Measurements from ENCODE around the gene KCNMA1. TPM values are rescaled to one million over a fixed set of nuclear protein-coding genes. Genes with fewer than 3 reads are reported as not detected.

The KCNMA1 gene
- total RNA-seq, 2 donors from 2014 or later, result 29.1 to 37.9 TPM

DNA sequence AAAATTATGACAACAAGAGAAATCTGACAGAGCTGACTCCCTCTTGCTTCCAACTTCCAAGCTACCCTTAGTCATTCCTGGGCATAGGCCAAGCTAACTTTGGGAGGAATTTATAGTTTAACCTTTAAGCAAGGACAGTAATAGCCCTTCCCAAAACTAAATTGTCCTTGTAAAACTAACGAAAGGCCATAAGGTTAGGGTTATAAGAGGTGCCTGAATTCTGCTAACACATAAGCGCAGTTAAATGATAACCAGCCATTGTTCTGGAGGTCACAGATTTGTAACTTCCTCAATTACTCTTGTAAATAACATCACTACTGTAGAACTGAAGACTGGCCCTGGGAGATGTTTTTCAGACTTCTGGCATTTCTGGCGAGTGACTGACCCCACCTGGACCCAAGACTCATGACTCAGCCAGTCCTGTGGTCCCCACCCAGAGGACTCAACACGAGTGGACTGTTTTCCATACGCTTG, 481.2 kb downstream of the KCNMA1 start:
- Histone ChIP-seq H3K4me1 (replicated peaks) (no peaks in the 10 kb centered on the region), H3K27me3 (replicated peaks; ENCODE audit: insufficient read depth) (no peaks in the 10 kb centered on the region), H3K9me3 (no peaks in the 10 kb centered on the region), H3K27ac (no peak overlapping the region), H3K4me3 (no peak overlapping the region), H3K36me3 (no peaks in the 10 kb centered on the region)
- TF ChIP-seq, protein P1, sequence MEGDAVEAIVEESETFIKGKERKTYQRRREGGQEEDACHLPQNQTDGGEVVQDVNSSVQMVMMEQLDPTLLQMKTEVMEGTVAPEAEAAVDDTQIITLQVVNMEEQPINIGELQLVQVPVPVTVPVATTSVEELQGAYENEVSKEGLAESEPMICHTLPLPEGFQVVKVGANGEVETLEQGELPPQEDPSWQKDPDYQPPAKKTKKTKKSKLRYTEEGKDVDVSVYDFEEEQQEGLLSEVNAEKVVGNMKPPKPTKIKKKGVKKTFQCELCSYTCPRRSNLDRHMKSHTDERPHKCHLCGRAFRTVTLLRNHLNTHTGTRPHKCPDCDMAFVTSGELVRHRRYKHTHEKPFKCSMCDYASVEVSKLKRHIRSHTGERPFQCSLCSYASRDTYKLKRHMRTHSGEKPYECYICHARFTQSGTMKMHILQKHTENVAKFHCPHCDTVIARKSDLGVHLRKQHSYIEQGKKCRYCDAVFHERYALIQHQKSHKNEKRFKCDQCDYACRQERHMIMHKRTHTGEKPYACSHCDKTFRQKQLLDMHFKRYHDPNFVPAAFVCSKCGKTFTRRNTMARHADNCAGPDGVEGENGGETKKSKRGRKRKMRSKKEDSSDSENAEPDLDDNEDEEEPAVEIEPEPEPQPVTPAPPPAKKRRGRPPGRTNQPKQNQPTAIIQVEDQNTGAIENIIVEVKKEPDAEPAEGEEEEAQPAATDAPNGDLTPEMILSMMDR (IDR thresholded peaks at IDR 0.05), result no peak
- TF ChIP-seq POLR2AphosphoS5 (IDR thresholded peaks at IDR 0.05) (no peak), POLR2A (IDR thresholded peaks at IDR 0.05) (no peak)
- no peak for DNase-seq (ENCODE audit: low spot score)
- intact Hi-C loops (cut with DNase I), result no loop called here
- WGBS, result 59% methylated on average over 5 of the region's 5 CpGs

DNA sequence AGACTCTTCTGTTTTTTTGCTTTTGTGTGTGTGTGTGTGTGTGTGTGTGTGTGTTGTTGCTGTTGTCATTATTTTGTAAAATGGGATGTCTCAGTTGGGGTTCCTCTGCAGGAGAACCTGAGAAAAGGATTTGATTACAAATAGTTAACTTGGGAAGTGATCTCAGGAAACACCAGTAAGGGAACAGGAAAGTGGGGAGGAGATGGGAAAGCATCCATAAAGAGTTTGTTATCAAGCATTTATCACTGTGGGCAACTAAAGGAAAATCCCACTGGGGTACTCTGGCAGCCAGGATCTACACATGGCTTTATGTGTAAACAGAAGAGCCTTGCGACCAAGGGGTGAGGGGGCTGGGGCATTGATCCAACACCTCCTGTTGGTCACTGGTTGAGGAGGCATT, 485.4 kb downstream of the KCNMA1 start:
- WGBS, result 95% methylated on average over 1 of the region's 1 CpG
- intact Hi-C loops (cut with DNase I), result no loop called here
- TF ChIP-seq, protein P1 (IDR thresholded peaks at IDR 0.05), result no peak
- TF ChIP-seq POLR2AphosphoS5 (IDR thresholded peaks at IDR 0.05), result no peak
- TF ChIP-seq POLR2A (IDR thresholded peaks at IDR 0.05), result no peak

DNA sequence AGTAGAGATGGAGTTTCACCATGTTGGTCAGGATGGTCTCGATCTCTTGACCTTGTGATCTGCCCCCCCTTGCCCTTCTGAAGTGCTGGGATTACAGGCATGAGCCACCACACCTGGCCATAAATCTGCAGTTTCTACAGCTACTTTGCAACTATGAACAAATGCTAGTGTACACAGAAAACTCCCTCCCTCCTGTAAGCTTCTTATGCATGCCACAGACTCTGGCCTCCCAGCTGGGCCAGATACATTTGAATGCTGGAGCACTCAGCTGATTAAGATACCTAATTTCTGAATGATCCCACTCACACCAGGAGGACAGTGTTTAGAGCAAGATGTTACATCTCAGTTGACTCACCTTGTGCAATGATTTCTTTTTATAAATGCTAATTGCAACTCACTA, 486.2 kb downstream of the KCNMA1 start:
- WGBS, result 100% methylated on average over 1 of the region's 1 CpG
- no peaks in the 10 kb centered on the region for H3K9me3 ChIP-seq
- H3K27me3 ChIP-seq (replicated peaks; ENCODE audit: insufficient read depth), result no peaks in the 10 kb centered on the region
- no peaks in the 10 kb centered on the region for H3K4me1 ChIP-seq (replicated peaks)
- no peak overlapping the region for H3K4me3 ChIP-seq
- no peaks in the 10 kb centered on the region for H3K36me3 ChIP-seq
- intact Hi-C loops (cut with DNase I), result no loop called here
- DNase-seq (ENCODE audit: low spot score), result no peak
- H3K27ac ChIP-seq, result no peak overlapping the region
- TF ChIP-seq POLR2A (IDR thresholded peaks at IDR 0.05) (no peak), POLR2AphosphoS5 (IDR thresholded peaks at IDR 0.05) (no peak)
- TF ChIP-seq, protein P1 (IDR thresholded peaks at IDR 0.05), result no peak

More for the DNA sequence above, 485.4 kb downstream of the KCNMA1 start:
- DNase-seq (ENCODE audit: low spot score), result no peak
- H3K9me3 ChIP-seq, result no peaks in the 10 kb centered on the region
- no peak overlapping the region for H3K4me3 ChIP-seq
- H3K27me3 ChIP-seq (replicated peaks; ENCODE audit: insufficient read depth), result no peaks in the 10 kb centered on the region
- H3K27ac ChIP-seq, result no peak overlapping the region
- H3K36me3 ChIP-seq, result no peaks in the 10 kb centered on the region
- no peaks in the 10 kb centered on the region for H3K4me1 ChIP-seq (replicated peaks)

DNA sequence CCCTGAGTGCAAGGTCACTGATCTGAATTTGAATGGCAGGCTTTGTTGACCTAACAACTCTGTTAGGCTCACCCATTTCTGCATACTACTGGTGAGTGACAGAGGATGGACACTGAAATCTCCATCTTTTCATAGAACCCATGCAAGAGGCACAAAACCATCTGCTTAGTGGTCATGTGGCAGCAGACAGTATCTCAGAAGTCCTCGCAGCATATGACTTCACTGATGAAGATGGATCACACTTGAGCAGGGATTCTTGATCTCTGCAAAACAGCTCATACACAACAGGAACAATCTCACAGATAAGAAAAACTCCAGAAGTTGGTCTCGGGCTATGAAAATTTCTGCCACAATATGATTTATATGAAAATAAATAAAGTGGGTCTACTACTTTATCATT, 487.9 kb downstream of the KCNMA1 start:
- Histone ChIP-seq H3K4me1 (replicated peaks) (no peaks in the 10 kb centered on the region), H3K27ac (no peak overlapping the region), H3K9me3 (no peaks in the 10 kb centered on the region), H3K36me3 (no peaks in the 10 kb centered on the region), H3K27me3 (replicated peaks; ENCODE audit: insufficient read depth) (no peaks in the 10 kb centered on the region), H3K4me3 (no peak overlapping the region)
- TF ChIP-seq, protein P1 (IDR thresholded peaks at IDR 0.05), result no peak
- TF ChIP-seq POLR2A (IDR thresholded peaks at IDR 0.05) (no peak), POLR2AphosphoS5 (IDR thresholded peaks at IDR 0.05) (no peak)
- no peak for DNase-seq (ENCODE audit: low spot score)
- WGBS, result 83% methylated on average over 2 of the region's 2 CpGs
- intact Hi-C loops (cut with DNase I), result no loop called here

DNA sequence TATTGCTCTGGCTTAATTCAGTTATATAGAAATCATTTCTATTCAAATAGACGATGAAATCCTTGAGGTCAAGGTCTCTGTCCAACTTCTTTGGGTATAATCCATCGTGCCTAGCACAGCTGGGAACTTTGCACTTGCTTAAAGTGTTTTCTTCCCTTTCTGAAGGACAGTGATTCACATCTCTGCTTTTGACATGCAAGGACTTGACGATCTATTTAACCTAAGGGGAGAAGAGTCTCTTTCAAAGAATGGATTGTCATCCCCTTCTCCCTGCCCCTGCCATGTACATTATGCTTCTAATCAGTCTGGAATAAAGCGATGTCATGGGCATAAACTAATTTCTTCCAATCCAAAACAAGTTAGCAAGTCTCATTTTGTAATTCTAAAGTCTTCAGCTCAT, 488.6 kb downstream of the KCNMA1 start:
- TF ChIP-seq POLR2AphosphoS5 (IDR thresholded peaks at IDR 0.05) (no peak), POLR2A (IDR thresholded peaks at IDR 0.05) (no peak)
- TF ChIP-seq, protein P1 (IDR thresholded peaks at IDR 0.05), result no peak
- Histone ChIP-seq H3K27ac (no peak overlapping the region), H3K27me3 (replicated peaks; ENCODE audit: insufficient read depth) (no peaks in the 10 kb centered on the region), H3K4me3 (no peak overlapping the region), H3K36me3 (no peaks in the 10 kb centered on the region), H3K9me3 (no peaks in the 10 kb centered on the region), H3K4me1 (replicated peaks) (no peaks in the 10 kb centered on the region)
- no peak for DNase-seq (ENCODE audit: low spot score)
- intact Hi-C loops (cut with DNase I), result no loop called here
- 68% methylated on average over 4 of the region's 4 CpGs for WGBS
